SHP77 (cell line): ENCODE results near the gene CUTA.
A peak's percentile ranks its signal among the peaks of the same experiment; 100 is the strongest.

Source experiments
- DNase-seq, 2 experiments: peaks; one replicate each; lab custom pipeline; 2025; lab: John Stamatoyannopoulos, UW

CUTA gene

GRCh38 chr6:33417903-33418689 lies at the start of gene CUTA:
CUTA (minus strand) TSS chr6:33418107; CDS start chr6:33418000, 107 bp downstream.
- peak; percentile 99 for DNase-seq

- no peak for DNase-seq
Measured at GRCh38 chr6:33467091-33467490, 49.2 kb upstream of the CUTA start.

GRCh38 chr6:33466075-33466735 lies 48.3 kb upstream of the CUTA start:
- no peak for DNase-seq

- DNase-seq: no peak
Measured at GRCh38 chr6:33459226-33459625, 41.3 kb upstream of the CUTA start.

- DNase-seq: no peak
Measured at GRCh38 chr6:33458676-33459075, 40.8 kb upstream of the CUTA start.

GRCh38 chr6:33456156-33456555 lies 38.2 kb upstream of the CUTA start:
- no peak for DNase-seq

- DNase-seq: no peak
Measured at GRCh38 chr6:33455051-33455450, 37.1 kb upstream of the CUTA start.

- peak; percentile 85 to 95 for DNase-seq
Measured at GRCh38 chr6:33454009-33454946, 36.4 kb upstream of the CUTA start, which contains the start of gene ZBTB9. ZBTB9 (plus strand) TSS chr6:33454576; CDS start chr6:33455101, 525 bp downstream.

- DNase-seq: no peak
Measured at GRCh38 chr6:33453393-33454008, 35.6 kb upstream of the CUTA start.

- no peak for DNase-seq
Measured at GRCh38 chr6:33452496-33452895, 34.6 kb upstream of the CUTA start.

- DNase-seq: no peak
Measured at GRCh38 chr6:33451606-33452005, 33.7 kb upstream of the CUTA start.

- DNase-seq: no peak
Measured at GRCh38 chr6:33450434-33450833, 32.5 kb upstream of the CUTA start.

GRCh38 chr6:33446356-33446755 lies 28.4 kb upstream of the CUTA start:
- no peak for DNase-seq

- no peak for DNase-seq
Measured at GRCh38 chr6:33445119-33445603, 27.3 kb upstream of the CUTA start.

GRCh38 chr6:33443619-33444504 lies 26.0 kb upstream of the CUTA start:
- no peak for DNase-seq

- DNase-seq: no peak
Measured at GRCh38 chr6:33443025-33443424, 25.1 kb upstream of the CUTA start.

GRCh38 chr6:33442283-33442682 lies 24.4 kb upstream of the CUTA start:
- no peak for DNase-seq

GRCh38 chr6:33441457-33441856 lies 23.6 kb upstream of the CUTA start:
- DNase-seq: no peak

GRCh38 chr6:33440649-33441309 lies 22.9 kb upstream of the CUTA start:
- no peak for DNase-seq
